ENCODE results near the gene HSPA12A. TPM values are rescaled to one million over a fixed set of nuclear protein-coding genes. Genes with fewer than 3 reads are reported as not detected.

HSPA12A gene
- total RNA-seq, 8 experiments from 2014 or later: 25.6 to 71.2 (median 33.0) TPM

DNA sequence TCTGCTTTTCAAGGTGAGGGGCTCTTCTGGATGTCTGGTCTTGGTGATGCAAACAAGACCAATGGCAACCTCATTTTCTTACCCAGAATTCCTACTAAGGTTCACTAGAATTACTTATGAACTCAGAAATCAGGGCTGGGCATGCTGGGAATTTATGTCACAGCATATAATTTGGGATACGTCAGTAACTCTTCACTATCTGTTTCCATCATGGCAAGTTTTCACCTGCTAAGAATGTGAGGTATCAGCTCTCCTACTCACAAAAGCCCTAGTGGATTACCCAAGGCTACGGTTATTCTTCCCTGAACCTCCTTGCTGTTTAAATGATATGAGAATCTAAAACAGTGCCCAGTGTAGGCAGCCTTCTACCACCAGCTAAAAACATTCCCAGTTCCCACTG lies 68.5 kb downstream of the HSPA12A start:
- no peak overlapping the region for H3K27ac ChIP-seq
- H3K4me3 ChIP-seq: no peak overlapping the region
- 80 to 100% (median 100%) methylated on average over 1 to 2 of the region's 2 CpGs; no CpG with 5 or more reads in 3 of the 10 experiments for WGBS, 10 experiments
- no peak for ATAC-seq (replicated peaks in 6 of 8)
- in situ Hi-C loops (cut with MboI; ENCODE audit: low pct_unique_long_range_greater_than_20kb in 2 of 9, low sequenced_read_pairs in 9 of 9, unreplicated experiment in 9 of 9): no loop called here
- peaks cover 0 to 7% of the 10 kb centered on the region in 2 donors for H3K4me1 ChIP-seq (replicated peaks in 1 of 2)

- peak in 3 of 8 experiments; percentile 63 to 76 (median 71) for ATAC-seq (replicated peaks in 6 of 8)
- in situ Hi-C loops (cut with MboI; ENCODE audit: low pct_unique_long_range_greater_than_20kb in 2 of 9, low sequenced_read_pairs in 9 of 9, unreplicated experiment in 9 of 9): no loop called here
- Histone ChIP-seq H3K4me3 (no peak overlapping the region), H3K4me1 (replicated peaks in 1 of 2) (peaks cover 0 to 7% of the 10 kb centered on the region in 2 donors), H3K27ac (no peak overlapping the region)
- 0 to 100% (median 82%) methylated on average over 2 to 5 of the region's 5 CpGs; no CpG with 5 or more reads in 1 of the 10 experiments for WGBS, 10 experiments
Measured at GRCh38 chr10:116672891-116673290, 69.5 kb downstream of the HSPA12A start.

DNA sequence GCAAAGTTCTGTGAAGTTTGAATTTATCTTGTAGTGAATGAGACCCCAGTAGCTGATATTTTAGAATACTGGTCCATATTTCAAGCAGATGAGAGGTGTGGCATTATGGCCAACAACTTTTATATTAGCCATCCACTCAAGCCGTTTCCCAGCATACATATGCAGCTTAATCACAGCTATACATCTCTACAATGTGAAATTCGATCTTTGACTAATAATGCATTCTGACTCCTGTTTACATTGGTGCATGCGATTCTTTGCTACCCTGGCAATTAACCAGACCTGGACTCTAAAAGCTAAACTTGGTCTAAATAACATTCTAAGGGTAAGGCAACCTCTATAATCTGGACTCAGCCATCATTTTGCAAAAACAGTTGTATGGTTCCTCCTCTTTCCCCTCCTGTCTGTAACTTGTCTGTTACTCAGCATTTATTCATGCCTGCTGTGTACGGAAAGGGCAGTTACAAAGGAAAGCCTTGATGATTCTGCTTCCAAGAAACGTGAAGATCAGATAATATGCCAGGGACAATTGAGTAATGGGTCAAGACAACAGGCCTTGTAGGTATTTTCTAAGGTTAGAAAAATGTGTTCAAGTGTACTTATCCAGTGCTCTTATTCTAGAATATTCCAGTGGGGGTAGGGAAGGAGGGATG lies 71.0 kb downstream of the HSPA12A start:
- Histone ChIP-seq H3K27ac (no peak overlapping the region), H3K4me3 (no peak overlapping the region), H3K4me1 (replicated peaks in 1 of 2) (peaks cover under 1 to 7% of the 10 kb centered on the region in 2 donors)
- in situ Hi-C loops (cut with MboI; ENCODE audit: low pct_unique_long_range_greater_than_20kb in 2 of 9, low sequenced_read_pairs in 9 of 9, unreplicated experiment in 9 of 9): no loop called here
- ATAC-seq (replicated peaks in 6 of 8): peak in 3 of 8 experiments; percentile 36 to 71 (median 61)
- WGBS, 10 experiments: 0 to 86% (median 47%) methylated on average over 1 to 5 of the region's 5 CpGs; no CpG with 5 or more reads in 1 of the 10 experiments

GRCh38 chr10:116670706-116671105 lies 71.7 kb downstream of the HSPA12A start:
- Histone ChIP-seq H3K27ac (no peak overlapping the region), H3K4me1 (replicated peaks in 1 of 2) (peaks cover 7 to 11% of the 10 kb centered on the region in 2 donors), H3K4me3 (no peak overlapping the region)
- in situ Hi-C loops (cut with MboI; ENCODE audit: low pct_unique_long_range_greater_than_20kb in 2 of 9, low sequenced_read_pairs in 9 of 9, unreplicated experiment in 9 of 9): no loop called here
- WGBS, 10 experiments: 100% methylated on average over 1 to 4 of the region's 6 CpGs; no CpG with 5 or more reads in 5 of the 10 experiments
- no peak for ATAC-seq (replicated peaks in 6 of 8)

GRCh38 chr10:116669832-116670644 lies 72.3 kb downstream of the HSPA12A start:
- in situ Hi-C loops (cut with MboI; ENCODE audit: low pct_unique_long_range_greater_than_20kb in 2 of 9, low sequenced_read_pairs in 9 of 9, unreplicated experiment in 9 of 9): no loop called here
- 71 to 100% (median 90%) methylated on average over 1 to 4 of the region's 41 CpGs; no CpG with 5 or more reads in 5 of the 10 experiments for WGBS, 10 experiments

DNA sequence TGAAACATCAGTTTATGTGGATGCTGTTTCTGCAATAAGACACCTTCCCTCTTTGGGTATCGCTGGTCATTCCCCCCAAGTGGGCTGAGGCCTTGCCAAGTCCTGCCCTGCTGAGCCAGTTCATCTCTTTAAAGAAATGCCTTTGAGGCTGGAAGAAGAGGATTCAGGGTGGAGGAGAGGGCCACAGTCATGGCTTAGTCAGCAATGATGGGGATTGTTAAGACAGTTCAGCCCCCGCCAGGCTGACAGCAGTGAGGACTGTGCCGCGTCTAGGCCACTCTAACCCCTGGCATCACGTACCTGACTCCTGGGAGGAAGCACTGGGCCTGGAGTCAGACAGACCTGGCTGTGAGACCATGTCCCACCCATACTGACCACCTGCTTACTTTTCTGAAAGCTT lies 73.3 kb downstream of the HSPA12A start:
- Histone ChIP-seq H3K27ac (no peak overlapping the region), H3K4me3 (no peak overlapping the region), H3K4me1 (replicated peaks in 1 of 2) (peaks cover 15% of the 10 kb centered on the region in 2 donors)
- WGBS, 10 experiments: 60 to 93% (median 88%) methylated on average over 1 to 4 of the region's 5 CpGs; no CpG with 5 or more reads in 5 of the 10 experiments
- in situ Hi-C loops (cut with MboI; ENCODE audit: low pct_unique_long_range_greater_than_20kb in 2 of 9, low sequenced_read_pairs in 9 of 9, unreplicated experiment in 9 of 9): no loop called here
- ATAC-seq (replicated peaks in 6 of 8): no peak

More at GRCh38 chr10:116669832-116670644, 72.3 kb downstream of the HSPA12A start:
- peaks cover 14 to 15% of the 10 kb centered on the region in 2 donors for H3K4me1 ChIP-seq (replicated peaks in 1 of 2)
- H3K4me3 ChIP-seq: peak overlapping the region in 2 of 5 donors; percentile 25 to 27
- ATAC-seq (replicated peaks in 6 of 8): peak in 6 of 8 experiments; percentile 8 to 77 (median 72)
- H3K27ac ChIP-seq: no peak overlapping the region

- Histone ChIP-seq H3K4me1 (replicated peaks in 1 of 2) (peaks cover 15% of the 10 kb centered on the region in 2 donors), H3K4me3 (no peak overlapping the region), H3K27ac (no peak overlapping the region)
- in situ Hi-C loops (cut with MboI; ENCODE audit: low pct_unique_long_range_greater_than_20kb in 2 of 9, low sequenced_read_pairs in 9 of 9, unreplicated experiment in 9 of 9): no loop called here
- ATAC-seq (replicated peaks in 6 of 8): no peak
- WGBS, 10 experiments: 71 to 100% (median 80%) methylated on average over 1 of the region's 2 CpGs; no CpG with 5 or more reads in 7 of the 10 experiments
Measured at GRCh38 chr10:116668446-116668845, 73.9 kb downstream of the HSPA12A start.

DNA sequence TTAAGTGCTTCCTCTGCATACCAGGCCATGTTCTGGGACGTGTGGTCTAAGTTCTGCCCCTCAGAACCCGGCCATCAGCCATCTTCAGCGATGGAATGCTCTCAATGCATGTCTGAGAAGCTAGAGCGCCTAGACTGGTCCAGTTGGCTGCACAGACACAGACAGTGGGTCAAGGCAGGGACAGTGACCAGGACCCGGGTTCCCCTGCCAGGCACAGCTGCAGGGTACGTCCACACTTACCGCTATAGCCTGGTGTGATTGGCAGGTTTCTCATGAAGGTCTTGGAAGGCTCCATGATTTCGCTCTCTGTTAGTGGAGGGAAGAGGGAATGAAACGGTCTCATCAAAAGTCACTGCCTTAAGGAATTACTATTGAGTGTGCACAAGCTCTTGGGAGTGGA lies 74.3 kb downstream of the HSPA12A start:
- no peak overlapping the region for H3K27ac ChIP-seq
- no peak for ATAC-seq (replicated peaks in 6 of 8)
- WGBS, 10 experiments: 67 to 100% (median 93%) methylated on average over 1 to 6 of the region's 9 CpGs; no CpG with 5 or more reads in 2 of the 10 experiments
- in situ Hi-C loops (cut with MboI; ENCODE audit: low pct_unique_long_range_greater_than_20kb in 2 of 9, low sequenced_read_pairs in 9 of 9, unreplicated experiment in 9 of 9): no loop called here
- H3K4me3 ChIP-seq: no peak overlapping the region
- peaks cover 15% of the 10 kb centered on the region in 2 donors for H3K4me1 ChIP-seq (replicated peaks in 1 of 2)

GRCh38 chr10:116667484-116667883 lies 74.9 kb downstream of the HSPA12A start:
- ATAC-seq (replicated peaks in 6 of 8): no peak
- 38 to 100% (median 80%) methylated on average over 1 to 2 of the region's 3 CpGs; no CpG with 5 or more reads in 3 of the 10 experiments for WGBS, 10 experiments

DNA sequence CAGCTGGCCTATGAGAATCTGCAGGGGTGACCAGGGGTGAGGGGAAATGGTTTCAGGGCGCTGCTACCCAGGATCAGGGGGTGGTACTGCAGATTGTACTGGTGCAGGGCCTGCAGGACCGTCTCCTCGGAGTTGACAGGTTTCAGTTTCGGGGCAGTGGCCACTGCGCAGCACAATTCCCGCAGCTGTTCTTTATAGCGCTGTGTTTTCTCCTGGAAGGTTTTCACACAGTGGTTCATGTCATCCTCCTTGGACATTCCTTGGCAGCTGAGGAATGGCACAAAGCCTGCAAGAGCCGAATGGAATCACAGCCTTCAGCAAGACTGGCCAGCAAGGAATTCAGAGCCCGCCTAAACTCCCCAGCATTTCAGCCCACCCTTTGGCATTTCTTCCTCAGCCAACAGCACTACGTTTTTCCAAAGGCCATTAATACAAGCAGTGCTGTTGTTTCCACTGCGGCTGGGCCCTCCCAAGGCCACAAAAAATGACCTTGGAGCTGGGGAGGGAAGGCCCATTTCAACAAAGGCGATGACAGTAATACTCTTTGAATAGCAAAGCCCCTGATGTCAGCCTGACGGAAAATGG lies 76.7 kb downstream of the HSPA12A start:
- peak in 7 of 8 experiments; percentile 17 to 69 (median 62) for ATAC-seq (replicated peaks in 6 of 8)
- peak overlapping the region in 1 of 2 donors; percentile 1 for H3K27ac ChIP-seq
- peaks cover 15 to 19% of the 10 kb centered on the region in 2 donors for H3K4me1 ChIP-seq (replicated peaks in 1 of 2)
- in situ Hi-C loops (cut with MboI; ENCODE audit: low pct_unique_long_range_greater_than_20kb in 2 of 9, low sequenced_read_pairs in 9 of 9, unreplicated experiment in 9 of 9): no loop called here
- no peak overlapping the region for H3K4me3 ChIP-seq
- 17 to 65% (median 44%) methylated on average over 2 to 6 of the region's 13 CpGs; no CpG with 5 or more reads in 2 of the 10 experiments for WGBS, 10 experiments

More at GRCh38 chr10:116667484-116667883, 74.9 kb downstream of the HSPA12A start:
- Histone ChIP-seq H3K27ac (no peak overlapping the region), H3K4me1 (replicated peaks in 1 of 2) (peaks cover 15% of the 10 kb centered on the region in 2 donors), H3K4me3 (no peak overlapping the region)
- in situ Hi-C loops (cut with MboI; ENCODE audit: low pct_unique_long_range_greater_than_20kb in 2 of 9, low sequenced_read_pairs in 9 of 9, unreplicated experiment in 9 of 9): no loop called here

DNA sequence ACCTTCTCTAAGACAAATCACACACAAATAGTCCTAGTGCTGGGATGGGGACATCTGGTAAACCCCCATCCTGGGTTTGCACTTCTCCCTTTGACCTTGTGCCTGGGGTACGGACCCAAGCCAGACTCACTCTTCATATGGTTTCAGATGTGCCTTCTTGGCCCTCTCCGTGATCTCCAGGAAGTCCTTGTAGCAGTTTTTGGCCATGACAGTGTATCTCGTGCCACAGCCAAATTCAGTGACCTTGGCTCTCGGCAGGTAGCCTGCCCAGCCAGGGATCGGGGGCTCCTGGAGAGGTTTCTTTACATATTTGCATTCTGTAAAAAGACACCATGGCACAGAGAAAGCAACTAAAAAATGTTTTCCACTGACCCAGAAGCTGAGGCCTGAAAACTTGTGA lies 77.7 kb downstream of the HSPA12A start:
- ATAC-seq (replicated peaks in 6 of 8): no peak
- WGBS, 10 experiments: 60 to 100% (median 89%) methylated on average over 1 to 2 of the region's 5 CpGs; no CpG with 5 or more reads in 6 of the 10 experiments
- no peak overlapping the region for H3K27ac ChIP-seq
- in situ Hi-C loops (cut with MboI; ENCODE audit: low pct_unique_long_range_greater_than_20kb in 2 of 9, low sequenced_read_pairs in 9 of 9, unreplicated experiment in 9 of 9): no loop called here
- H3K4me1 ChIP-seq (replicated peaks in 1 of 2): peaks cover 9 to 21% of the 10 kb centered on the region in 2 donors
- H3K4me3 ChIP-seq: no peak overlapping the region

DNA sequence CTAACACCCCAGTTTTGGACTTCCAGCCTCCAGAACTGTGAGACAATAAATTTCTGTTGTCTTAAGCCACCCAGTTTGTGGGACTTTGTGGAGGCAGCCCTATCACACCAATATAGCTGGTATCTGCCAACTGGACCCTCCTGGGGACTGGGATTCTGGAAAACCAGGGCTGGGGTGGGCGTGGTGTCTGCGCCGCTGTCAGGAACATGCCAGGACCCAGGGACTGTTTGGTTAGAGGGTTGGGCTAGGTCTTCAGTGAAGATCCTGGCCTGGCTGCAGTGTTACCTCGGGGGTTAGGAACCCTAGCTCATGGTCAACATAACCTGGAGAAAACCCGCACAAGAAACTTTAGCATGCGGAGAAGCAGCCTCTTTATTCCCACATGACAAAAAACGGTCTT lies 79.0 kb downstream of the HSPA12A start:
- no peak overlapping the region for H3K4me3 ChIP-seq
- peaks cover 9 to 21% of the 10 kb centered on the region in 2 donors for H3K4me1 ChIP-seq (replicated peaks in 1 of 2)
- in situ Hi-C loops (cut with MboI; ENCODE audit: low pct_unique_long_range_greater_than_20kb in 2 of 9, low sequenced_read_pairs in 9 of 9, unreplicated experiment in 9 of 9): no loop called here
- no peak for ATAC-seq (replicated peaks in 6 of 8)
- no peak overlapping the region for H3K27ac ChIP-seq
- WGBS, 10 experiments: 80 to 100% (median 97%) methylated on average over 1 to 5 of the region's 7 CpGs; no CpG with 5 or more reads in 4 of the 10 experiments

Data from motor neuron (in vitro differentiated cells).